ENCODE measurements around the gene ZNF407.

- TF ChIP-seq POLR2AphosphoS5 (IDR thresholded peaks at IDR 0.05): no peak
- no peak for TF ChIP-seq POLR2A (IDR thresholded peaks at IDR 0.05)
Measured at GRCh38 chr18:74632856-74633255, 35.2 kb downstream of the ZNF407 start.
